Lower leg skin (tissue), 3 donors: ENCODE results near the gene LELP1.

Experiments
- CTCF ChIP-seq, 3 donors: fragments of 450-650 bp; IDR thresholded peaks; one replicate each; pipeline ENCODE4 v1.5.1; 2016; ENCODE audit warnings: antibody characterized with exemption in 3 of 3, mild to moderate bottlenecking in 3 of 3, moderate library complexity in 2 of 3
- POLR2A ChIP-seq, 2 donors: fragments of 450-650 bp; IDR thresholded peaks; one replicate each; pipeline ENCODE4 v1.6.1; 2016 to 2017; ENCODE audit warnings: antibody characterized with exemption in 2 of 2, mild to moderate bottlenecking in 1 of 2, moderate library complexity in 1 of 2

GRCh38 chr1:153190373-153190772 lies 12.9 kb upstream of the LELP1 start:
- TF ChIP-seq CTCF (IDR thresholded peaks at IDR 0.05) = no peak
- TF ChIP-seq POLR2A (IDR thresholded peaks at IDR 0.05) = no peak
